RWPE2 (cell line): ENCODE results near the gene FLRT3.

Source experiments
- ATAC-seq: fragments of 200-7000 bp; cut with Tn5 transposase; 3 replicates; pipeline ENCODE4 v1.9.1; 2021; ENCODE audit warnings: low read depth
- DNase-seq: peaks from one replicate; pipeline ENCODE4 v3.0.0-alpha.2; 2020; ENCODE audit warnings: low spot score
- H3K27ac ChIP-seq: fragments of 450-650 bp; 2 replicates; pipeline ENCODE4 v1.5.1; 2017; ENCODE audit warnings: mild to moderate bottlenecking; ENCODE audit not compliant: poor library complexity, severe bottlenecking
- H3K27me3 ChIP-seq: fragments of 250-450 bp; sonication (Bioruptor Pico); 2 replicates; pipeline ENCODE4 v1.5.1; 2021; ENCODE audit warnings: mild to moderate bottlenecking, moderate library complexity; ENCODE audit not compliant: insufficient read depth, poor library complexity, severe bottlenecking
- H3K36me3 ChIP-seq: fragments of 250-450 bp; sonication (Bioruptor Pico); 2 replicates; pipeline ENCODE4 v1.5.1; 2020; ENCODE audit warnings: low read depth, mild to moderate bottlenecking, moderate library complexity
- H3K4me1 ChIP-seq: fragments of 250-450 bp; sonication (Bioruptor Pico); 2 replicates; pipeline ENCODE4 v1.5.1; 2021; ENCODE audit warnings: mild to moderate bottlenecking, moderate library complexity; ENCODE audit not compliant: insufficient read depth, poor library complexity, severe bottlenecking
- H3K4me3 ChIP-seq: fragments of 250-450 bp; sonication (Bioruptor Pico); 2 replicates; pipeline ENCODE4 v1.5.1; 2021; ENCODE audit warnings: mild to moderate bottlenecking, moderate library complexity; ENCODE audit not compliant: severe bottlenecking
- H3K9me3 ChIP-seq: fragments of 250-450 bp; sonication (Bioruptor Pico); 2 replicates; pipeline ENCODE4 v1.5.1; 2021; ENCODE audit warnings: mild to moderate bottlenecking, moderate library complexity; ENCODE audit not compliant: severe bottlenecking
- TF ChIP-seq, protein P1 (sequence below): fragments of 450-650 bp; IDR thresholded peaks from one replicate; pipeline ENCODE4 v1.5.1; 2017; ENCODE audit warnings: mild to moderate bottlenecking, moderate library complexity; ENCODE audit not compliant: poor library complexity, severe bottlenecking

The FLRT3 gene

DNA sequence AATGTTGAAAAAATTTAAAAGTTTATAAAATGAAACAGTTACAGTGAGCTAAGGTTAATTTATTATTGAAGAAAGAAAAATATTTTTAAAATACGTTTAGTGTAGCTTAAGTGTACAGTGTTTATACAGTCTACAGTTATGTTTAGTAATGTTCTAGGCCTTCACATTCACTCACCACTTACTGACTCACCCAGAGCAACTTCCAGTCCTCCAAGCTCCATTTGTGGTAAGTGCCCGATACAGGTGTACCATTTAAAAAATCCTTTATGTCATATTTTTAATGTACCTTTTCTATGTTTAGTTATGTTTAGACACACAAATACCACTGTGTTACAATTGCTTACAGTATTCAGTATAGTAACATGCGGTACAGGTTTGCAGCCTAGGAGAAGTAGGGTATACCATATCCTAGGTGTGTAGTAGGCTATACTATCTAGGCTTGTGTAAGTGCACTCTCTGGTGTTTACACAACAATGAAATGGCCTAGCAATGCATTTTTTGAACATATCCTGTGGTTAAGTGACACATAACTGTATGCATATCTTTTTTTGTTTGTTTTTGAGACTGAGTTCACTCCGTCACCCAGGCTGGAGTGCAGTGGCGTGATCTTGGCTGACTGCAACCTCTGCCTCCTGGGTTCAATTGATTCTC lies 26.3 kb downstream of the FLRT3 start:
- Histone ChIP-seq H3K9me3 (no peaks in the 10 kb centered on the region), H3K4me3 (no peak overlapping the region), H3K27me3 (no peaks in the 10 kb centered on the region), H3K36me3 (no peaks in the 10 kb centered on the region), H3K27ac (no peak overlapping the region), H3K4me1 (no peaks in the 10 kb centered on the region)
- TF ChIP-seq, protein P1, sequence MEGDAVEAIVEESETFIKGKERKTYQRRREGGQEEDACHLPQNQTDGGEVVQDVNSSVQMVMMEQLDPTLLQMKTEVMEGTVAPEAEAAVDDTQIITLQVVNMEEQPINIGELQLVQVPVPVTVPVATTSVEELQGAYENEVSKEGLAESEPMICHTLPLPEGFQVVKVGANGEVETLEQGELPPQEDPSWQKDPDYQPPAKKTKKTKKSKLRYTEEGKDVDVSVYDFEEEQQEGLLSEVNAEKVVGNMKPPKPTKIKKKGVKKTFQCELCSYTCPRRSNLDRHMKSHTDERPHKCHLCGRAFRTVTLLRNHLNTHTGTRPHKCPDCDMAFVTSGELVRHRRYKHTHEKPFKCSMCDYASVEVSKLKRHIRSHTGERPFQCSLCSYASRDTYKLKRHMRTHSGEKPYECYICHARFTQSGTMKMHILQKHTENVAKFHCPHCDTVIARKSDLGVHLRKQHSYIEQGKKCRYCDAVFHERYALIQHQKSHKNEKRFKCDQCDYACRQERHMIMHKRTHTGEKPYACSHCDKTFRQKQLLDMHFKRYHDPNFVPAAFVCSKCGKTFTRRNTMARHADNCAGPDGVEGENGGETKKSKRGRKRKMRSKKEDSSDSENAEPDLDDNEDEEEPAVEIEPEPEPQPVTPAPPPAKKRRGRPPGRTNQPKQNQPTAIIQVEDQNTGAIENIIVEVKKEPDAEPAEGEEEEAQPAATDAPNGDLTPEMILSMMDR, result no peak
- DNase-seq (no peak), ATAC-seq (no peak)

DNA sequence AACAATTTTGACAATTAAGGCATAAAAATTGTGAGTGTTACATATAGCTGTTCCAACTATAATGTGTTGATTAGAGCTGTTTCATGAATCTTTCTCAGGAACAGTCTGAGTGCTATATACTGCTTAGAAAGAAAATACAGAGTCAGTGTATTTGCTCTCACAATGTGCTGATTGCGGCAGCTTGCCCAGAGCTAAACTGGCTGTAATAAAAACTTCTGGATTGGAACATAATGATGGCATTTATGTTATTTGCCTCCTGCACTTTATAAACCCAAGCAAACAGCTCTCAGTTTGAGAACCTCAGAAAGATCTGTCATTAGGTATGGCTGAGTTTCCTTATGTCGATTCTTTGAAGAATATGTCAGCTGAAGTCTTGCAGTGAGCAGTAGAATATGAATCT lies 29.5 kb downstream of the FLRT3 start:
- H3K36me3 ChIP-seq, result no peaks in the 10 kb centered on the region
- no peak overlapping the region for H3K27ac ChIP-seq
- H3K4me3 ChIP-seq, result no peak overlapping the region
- H3K27me3 ChIP-seq, result no peaks in the 10 kb centered on the region
- ATAC-seq (no peak), DNase-seq (no peak)
- TF ChIP-seq, protein P1, result no peak
- no peaks in the 10 kb centered on the region for H3K4me1 ChIP-seq
- no peaks in the 10 kb centered on the region for H3K9me3 ChIP-seq

DNA sequence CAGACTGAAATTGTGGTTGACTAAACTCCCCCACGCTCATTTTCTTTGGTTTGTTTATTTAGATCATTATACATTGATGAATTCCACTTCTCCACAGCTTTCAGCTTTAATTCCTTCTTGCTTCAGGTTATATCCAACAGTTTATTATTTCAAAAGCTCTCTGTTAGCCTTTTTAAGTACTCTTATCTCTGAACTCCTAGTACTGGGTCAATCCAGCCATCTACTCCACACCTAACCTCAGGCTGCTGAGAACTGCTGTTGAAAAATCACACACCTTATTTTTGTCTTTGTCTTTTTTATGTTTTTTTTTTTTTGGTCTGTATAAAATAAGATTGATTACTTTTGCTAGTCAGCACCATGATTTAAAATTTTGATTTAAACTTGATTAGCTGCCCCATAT lies 32.9 kb downstream of the FLRT3 start:
- TF ChIP-seq, protein P1, result no peak
- Histone ChIP-seq H3K27me3 (no peaks in the 10 kb centered on the region), H3K27ac (no peak overlapping the region), H3K4me1 (no peaks in the 10 kb centered on the region), H3K9me3 (no peaks in the 10 kb centered on the region), H3K4me3 (no peak overlapping the region), H3K36me3 (no peaks in the 10 kb centered on the region)
- no peak for DNase-seq
- no peak for ATAC-seq

DNA sequence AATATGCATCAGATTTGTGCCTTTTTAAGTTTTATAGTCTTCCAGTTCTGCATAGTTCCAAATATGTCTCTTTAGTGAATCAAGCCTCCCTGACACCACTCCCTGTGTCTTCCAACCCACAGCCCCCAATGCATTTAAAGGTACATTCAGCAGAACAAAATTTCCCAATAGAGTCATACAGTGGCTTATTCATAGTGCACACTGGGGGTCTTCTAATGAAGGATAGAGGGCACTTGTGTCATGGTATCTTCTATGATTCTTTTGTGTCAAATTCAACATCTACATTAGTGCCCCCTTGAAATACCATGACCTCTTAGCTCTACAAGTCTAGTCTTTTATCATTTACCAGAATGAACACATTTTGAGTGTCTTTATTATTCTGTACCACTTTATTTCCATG lies 33.8 kb downstream of the FLRT3 start:
- H3K9me3 ChIP-seq, result no peaks in the 10 kb centered on the region
- no peak for ATAC-seq
- H3K4me3 ChIP-seq, result no peak overlapping the region
- no peak overlapping the region for H3K27ac ChIP-seq
- H3K4me1 ChIP-seq, result no peaks in the 10 kb centered on the region
- TF ChIP-seq, protein P1, result no peak
- no peaks in the 10 kb centered on the region for H3K27me3 ChIP-seq
- no peaks in the 10 kb centered on the region for H3K36me3 ChIP-seq
- no peak for DNase-seq

DNA sequence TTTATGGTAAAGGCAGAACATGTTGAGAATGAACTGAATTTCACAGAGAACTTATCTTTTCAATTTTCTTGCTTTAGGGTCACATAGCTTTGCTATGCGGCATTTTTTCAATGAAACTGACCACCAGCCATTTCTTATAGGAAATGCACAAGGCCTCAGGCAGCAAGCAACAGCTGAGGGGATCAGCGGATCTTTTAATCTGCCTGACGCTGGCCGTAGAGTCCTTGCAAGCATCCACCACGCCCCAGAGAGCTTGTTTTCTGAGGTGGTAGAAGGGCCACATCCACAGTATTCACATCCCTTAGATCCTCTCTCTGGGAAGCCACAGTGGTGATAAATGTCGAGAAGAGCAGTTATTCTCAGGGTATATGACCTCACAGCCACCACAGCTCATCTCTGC lies 34.3 kb downstream of the FLRT3 start:
- DNase-seq, result no peak
- Histone ChIP-seq H3K36me3 (no peaks in the 10 kb centered on the region), H3K9me3 (no peaks in the 10 kb centered on the region), H3K4me3 (no peak overlapping the region), H3K27ac (no peak overlapping the region), H3K27me3 (no peaks in the 10 kb centered on the region), H3K4me1 (no peaks in the 10 kb centered on the region)
- ATAC-seq, result no peak
- TF ChIP-seq, protein P1, result no peak
